Upper lobe of left lung (tissue), 4 donors: ENCODE results near the gene SH2D6.

Source experiments
- CTCF ChIP-seq, 6 experiments: fragments of 450-650 bp in 4 of 6; fragments of 200-600 bp in 2 of 6; sonication (generic) in 2 of 6; IDR thresholded peaks; one replicate each; pipeline ENCODE4 v1.5.1; 2016 to 2019; ENCODE audit warnings: antibody characterized with exemption in 6 of 6
- EP300 ChIP-seq, 4 donors: sonication (generic); formaldehyde crosslinking; IDR thresholded peaks; one replicate each; pipeline ENCODE4 v1.5.1; 2017; ENCODE audit warnings: antibody characterized with exemption in 4 of 4, control low read depth in 2 of 4
- POLR2A ChIP-seq, 4 donors: fragments of 450-650 bp; IDR thresholded peaks; one replicate each; pipeline ENCODE4 v1.5.1; 2016 to 2017; ENCODE audit warnings: antibody characterized with exemption in 4 of 4, mild to moderate bottlenecking in 2 of 4
- POLR2AphosphoS5 ChIP-seq, 2 donors: sonication (generic); formaldehyde crosslinking; IDR thresholded peaks; one replicate each; pipeline ENCODE4 v1.5.1; 2017; ENCODE audit warnings: antibody characterized with exemption in 2 of 2

- TF ChIP-seq POLR2AphosphoS5 (IDR thresholded peaks at IDR 0.05) (no peak), CTCF (IDR thresholded peaks at IDR 0.05) (no peak), POLR2A (IDR thresholded peaks at IDR 0.05) (peak in 1 of 4 donors; percentile 26), EP300 (IDR thresholded peaks at IDR 0.05) (no peak)
Measured at GRCh38 chr2:85415980-85416650, 2.4 kb upstream of the SH2D6 start.
